H54 (cell line): Measurements from ENCODE around the gene TRAF3.

Experiments used
- DNase-seq: peaks from one replicate; pipeline ENCODE4 v3.0.0; 2011; ENCODE audit warnings: low spot score, mixed read lengths; ENCODE audit not compliant: insufficient read length
- FAIRE-seq: peaks from 3 replicates; lab custom pipeline; 2011; peaks lifted over from hg19 to GRCh38; lab: Jason Lieb, UNC
- POLR2A ChIP-seq: IDR thresholded peaks from 2 replicates; pipeline ENCODE4 v1.6.1; 2011; ENCODE audit warnings: low read depth, mild to moderate bottlenecking, low read length

Gene TRAF3

DNA sequence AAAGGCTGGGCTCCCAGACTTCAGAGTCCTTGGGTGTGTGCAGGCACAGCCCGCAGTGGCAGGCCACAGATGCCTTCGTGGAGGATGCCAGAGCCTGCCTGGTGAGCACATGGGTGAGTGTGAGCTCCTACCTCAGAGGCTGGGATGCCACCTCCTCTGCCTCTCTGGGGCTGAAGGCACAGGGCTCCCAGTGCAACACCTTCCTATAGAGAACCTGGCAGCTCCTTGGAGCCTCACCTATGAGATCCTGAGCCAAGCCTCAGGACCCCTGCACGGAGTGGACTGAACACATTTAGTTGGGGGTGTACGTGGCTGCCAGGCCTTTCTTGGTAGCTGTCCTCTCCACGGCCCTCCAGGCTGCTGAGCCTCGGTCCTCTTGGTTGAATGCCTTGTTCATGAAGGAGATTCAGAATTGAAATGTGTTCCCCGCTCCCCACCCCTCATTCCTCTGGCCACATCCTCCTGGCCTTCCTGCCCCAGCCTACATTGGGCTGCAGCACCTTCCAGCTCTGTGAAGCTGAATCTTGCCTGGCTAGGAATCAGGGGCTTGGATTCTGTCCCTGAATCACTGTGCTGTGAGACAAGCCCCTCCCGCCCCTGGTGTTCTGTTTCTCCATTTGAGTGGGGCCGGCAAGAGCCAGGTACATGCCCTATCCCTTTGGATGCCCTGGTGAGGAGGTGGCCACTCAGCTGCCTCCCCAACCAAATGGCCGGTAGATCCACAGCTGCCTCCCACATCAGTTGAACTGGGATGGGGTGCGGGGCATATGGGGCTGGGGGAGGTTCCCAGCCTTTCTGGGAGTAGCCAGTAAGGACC, 38.7 kb upstream of the TRAF3 start:
- TF ChIP-seq POLR2A = no peak
- no peak for FAIRE-seq

DNA sequence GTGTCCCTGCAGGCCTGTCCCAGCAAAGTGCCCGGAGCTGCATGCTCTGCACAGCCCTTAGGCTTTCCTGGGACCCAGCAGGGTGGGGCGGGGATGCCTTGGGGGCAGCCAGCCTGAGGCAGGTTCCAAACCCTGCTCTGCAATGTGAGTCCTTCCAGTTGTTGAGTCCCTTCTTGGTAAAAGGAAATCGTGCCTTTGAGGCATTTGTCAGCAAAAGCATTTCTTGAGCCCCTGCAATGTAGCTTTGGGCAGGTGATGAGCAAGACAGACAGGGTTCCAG, 38.1 kb upstream of the TRAF3 start:
- no peak for FAIRE-seq
- no peak for DNase-seq
- no peak for TF ChIP-seq POLR2A

More for the DNA sequence above, 38.7 kb upstream of the TRAF3 start:
- no peak for DNase-seq

DNA sequence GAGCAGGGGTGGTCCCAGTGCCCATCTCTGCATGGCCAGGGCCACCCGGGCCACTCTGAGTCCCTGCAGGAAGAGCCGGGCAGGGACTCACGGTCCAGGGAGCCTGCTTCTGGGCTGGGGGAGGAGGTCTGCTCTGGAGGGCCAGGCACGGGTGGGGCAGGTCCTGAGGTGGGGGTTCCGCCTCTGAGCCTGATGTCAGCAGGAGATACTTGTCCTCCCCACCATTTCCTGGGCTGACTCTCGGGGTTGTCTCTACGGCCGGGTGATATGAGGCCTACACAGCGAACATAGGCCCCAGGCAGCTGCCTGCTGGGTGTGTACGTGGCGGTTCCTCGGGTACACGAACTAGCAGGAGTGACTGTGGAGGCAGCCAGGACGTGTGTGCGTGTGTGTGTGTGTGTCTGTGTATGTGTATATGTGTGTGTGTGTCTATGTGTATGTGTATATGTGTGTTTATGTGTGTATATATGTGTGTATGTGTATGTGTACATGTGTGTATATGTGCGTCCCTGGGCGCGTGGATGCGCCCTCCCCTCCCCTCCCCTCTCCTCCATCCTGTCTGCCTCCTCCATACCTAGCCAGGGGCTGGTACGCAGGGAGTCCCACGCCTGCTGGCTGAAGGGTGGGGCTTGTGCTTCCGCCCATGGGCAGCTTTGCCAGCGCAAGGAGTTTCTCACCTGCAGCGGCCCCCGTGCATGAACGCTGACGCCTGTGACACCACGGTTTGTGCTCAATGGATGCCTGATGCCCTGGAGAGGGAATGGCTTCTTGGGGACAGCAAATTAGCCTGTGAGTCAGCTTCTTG, 30.4 kb upstream of the TRAF3 start:
- TF ChIP-seq POLR2A = no peak
- no peak for FAIRE-seq
- no peak for DNase-seq

DNA sequence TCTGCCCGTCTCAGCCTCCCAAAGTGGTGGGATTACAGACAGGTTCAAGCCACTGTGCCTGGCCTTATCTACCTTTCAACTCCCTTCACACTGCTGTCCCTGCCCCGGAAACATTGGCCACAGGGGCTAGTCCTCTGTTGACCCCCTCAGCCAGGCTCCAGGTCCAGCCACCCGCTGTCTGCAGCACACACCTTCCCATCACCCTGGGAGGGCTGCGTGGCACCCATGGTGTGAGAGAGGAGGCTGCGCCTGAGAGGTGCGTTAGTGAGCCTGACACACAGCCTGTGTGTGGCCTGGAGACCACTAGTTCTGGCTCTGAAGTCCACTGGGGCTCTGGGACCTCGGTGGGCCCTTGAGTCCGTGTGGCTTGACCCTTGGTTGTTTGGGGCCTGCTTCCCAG, 28.4 kb upstream of the TRAF3 start:
- DNase-seq = no peak
- no peak for FAIRE-seq
- no peak for TF ChIP-seq POLR2A

DNA sequence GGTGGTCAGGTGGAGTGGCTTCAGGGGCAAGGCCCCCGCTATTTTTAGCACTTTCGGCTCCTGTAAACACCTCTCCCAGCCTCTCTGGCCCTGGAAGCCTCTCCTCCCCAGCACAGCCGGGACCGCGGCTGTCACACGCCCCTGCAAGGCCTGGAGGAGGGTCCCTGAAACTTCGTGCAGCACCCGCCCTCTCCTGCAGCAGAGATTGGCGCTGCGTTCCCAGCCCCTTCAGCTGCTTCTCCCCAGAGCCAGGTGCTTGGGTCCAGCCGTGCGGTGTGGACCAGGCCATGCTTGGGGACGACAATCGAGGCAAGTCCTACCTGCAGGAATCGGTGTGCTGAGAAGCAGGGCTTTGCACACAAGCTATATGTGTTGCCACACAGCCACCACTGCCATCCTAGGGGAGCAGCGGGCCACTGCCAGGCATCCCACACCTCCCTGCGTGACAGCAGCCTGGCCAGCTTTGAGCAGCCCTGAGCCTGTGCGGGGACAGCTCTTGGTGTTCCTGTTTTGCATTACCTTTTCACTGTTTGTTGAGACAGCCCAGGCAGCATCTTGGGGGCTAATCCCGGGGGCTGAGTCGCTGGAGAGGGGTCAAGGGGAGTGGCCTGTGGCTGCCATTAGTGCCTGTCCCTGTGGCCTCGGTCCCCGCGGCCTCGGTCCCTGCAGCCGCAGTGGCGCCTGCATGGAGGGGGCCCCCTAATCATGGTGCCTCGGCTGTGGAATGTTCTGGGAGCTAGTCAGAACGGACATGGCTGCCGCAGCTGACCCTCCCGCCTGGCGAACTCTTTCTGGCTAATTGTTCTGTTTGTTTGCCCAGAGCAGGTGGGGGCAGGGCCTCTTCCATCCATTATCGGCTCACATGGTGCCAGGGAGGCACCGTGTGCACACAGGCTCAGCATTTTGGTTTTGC, 27.6 kb upstream of the TRAF3 start:
- TF ChIP-seq POLR2A = no peak
- FAIRE-seq (no peak), DNase-seq (no peak)

DNA sequence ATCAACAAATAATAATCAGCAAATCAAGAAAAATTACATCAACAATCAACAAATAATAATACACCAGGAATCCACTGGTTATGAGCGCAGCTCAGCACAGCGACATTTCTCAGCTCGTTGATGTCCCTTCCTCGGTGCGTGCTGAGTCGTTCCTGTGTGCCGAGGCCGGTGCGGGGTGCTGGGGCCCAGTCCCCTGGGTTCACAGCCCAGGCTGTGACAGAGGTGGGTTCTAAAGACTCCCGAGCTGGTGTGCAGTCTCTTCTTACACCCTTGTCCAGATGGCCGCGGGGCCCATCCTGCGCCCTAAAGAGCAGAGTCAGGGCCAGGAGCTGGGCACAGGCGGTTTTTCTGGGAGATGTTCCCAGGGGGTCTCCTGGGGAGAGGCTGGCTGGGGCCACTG, 26.9 kb upstream of the TRAF3 start:
- DNase-seq = no peak
- no peak for TF ChIP-seq POLR2A
- no peak for FAIRE-seq

DNA sequence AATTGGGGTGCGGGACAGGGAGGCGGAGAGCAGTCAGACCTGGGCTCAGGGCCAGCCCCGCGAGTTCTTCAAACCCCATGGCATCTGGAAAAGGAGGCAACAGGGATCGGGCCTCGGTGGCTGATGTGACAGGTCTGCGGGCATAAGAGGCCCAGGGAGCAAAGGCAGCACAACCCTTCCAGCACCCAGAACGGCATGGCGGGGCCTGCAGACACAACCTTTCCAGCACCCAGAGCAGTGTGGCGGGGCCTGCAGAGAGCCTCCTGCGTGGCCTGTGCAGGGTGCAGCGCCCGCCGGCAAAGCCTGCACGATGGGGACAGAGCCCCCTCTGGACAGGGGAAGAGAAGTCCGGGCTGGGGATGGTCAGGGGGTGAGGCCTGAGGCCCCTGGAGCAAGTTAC, 26.2 kb upstream of the TRAF3 start:
- no peak for DNase-seq
- TF ChIP-seq POLR2A = no peak
- no peak for FAIRE-seq

DNA sequence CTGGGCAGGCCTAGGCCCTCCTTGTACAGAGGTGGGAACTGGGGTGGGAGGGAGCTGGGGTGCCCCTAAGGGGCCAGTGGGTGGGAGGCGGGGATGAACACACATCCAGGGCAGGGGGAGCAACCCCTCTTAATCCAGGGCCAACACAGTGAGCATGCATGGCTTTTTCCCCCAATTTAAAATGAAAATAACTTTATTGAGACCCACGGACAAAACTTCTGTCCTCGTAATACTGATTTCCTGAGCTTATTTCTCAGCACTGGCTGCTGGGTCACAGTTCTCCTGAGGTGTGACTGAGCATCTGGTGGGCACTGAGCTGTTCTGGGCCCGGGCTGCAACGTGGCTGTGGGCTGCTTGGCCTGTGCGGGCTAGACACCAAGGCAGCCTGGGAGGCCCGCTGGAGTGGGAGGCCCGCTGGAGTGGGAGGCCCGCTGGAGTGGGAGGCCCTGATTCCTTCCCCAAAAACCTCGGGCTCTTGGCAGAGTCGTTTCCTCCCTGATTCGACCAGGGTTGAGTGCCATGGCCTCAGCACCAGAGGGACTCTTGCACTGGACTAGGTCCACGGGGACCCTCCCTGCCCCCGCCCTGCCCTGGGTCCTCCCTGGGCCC, 24.9 kb upstream of the TRAF3 start:
- DNase-seq (no peak), FAIRE-seq (no peak)
- TF ChIP-seq POLR2A = no peak

DNA sequence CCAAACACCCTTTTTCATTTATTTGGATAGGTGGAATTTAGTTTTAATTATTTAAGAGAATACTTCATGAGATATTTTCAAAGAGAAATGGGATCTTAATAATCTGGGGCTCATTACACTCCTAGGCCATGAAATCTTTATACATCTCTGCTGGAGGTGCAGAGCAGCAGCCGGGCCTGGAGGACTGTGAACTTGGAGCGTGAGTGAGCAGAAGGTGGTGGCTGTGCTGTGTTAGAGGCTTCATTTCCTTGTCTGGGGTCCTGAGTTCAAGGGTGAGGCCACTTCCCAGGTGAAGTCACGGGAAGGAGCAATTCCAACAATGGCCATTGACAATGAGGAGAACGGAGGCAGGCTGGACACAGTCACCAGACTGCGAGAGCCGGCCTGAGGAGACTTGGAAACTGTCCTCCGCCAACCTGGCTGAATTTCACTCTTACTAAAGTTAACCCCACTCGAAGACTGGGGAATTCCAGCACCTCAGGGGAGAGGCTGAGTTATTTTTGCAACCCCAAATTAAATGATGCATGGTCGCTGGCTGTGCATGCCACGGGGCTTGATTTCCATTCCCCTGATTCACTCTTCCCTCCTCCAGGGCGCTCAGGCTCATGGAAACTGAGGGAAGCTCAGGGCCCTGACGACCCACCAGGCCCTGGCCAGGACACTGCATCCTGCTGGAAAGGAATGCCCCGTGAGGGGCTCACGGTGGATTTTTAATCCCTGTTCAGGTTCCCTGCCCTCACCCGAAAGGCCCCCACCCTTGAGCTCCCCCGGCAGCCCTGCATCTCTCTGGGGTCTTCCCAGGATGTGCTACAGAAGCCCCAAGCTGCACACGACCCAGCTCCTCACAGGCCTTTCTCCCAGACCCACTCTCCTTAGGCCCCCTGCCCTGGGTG, 22.6 kb upstream of the TRAF3 start:
- no peak for DNase-seq
- no peak for TF ChIP-seq POLR2A
- no peak for FAIRE-seq

DNA sequence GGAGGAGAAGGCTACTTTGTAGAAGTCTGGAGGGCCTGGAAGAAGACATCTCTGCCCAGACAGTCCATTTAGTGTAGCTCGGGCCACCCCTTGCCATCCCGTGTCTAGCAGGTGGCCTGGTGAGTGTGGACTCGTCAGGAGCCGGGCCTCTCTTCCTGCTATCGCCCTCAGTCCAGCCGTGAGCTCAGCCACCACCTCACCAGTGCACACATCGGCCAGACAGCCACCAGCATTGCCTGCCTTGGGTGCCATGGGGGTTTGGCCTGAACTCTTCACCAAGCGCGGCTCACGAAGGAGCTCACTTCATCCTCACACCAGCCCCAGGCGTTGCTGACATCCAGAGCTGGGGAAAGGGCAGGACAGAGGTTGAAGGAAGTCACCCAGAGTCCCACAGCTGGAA, 19.6 kb upstream of the TRAF3 start:
- FAIRE-seq (no peak), DNase-seq (no peak)
- no peak for TF ChIP-seq POLR2A

DNA sequence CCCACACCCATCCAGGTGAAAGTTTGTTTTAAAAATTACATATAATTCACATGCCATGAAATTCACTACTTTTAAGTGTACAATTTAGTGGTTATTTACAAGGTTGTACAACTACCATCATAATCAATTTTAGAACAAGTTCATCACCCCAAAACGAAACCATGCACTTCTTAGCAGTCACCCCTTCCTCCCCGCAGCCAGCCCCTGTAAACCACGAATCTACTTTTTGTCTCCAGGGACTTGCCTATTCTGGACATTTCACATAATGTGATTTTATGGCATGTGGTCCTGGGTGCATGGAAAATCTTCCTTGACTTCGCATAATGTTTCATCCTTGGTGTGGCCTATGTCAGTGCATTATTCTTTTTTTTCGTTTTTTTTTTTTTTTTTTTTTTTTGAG, 19.2 kb upstream of the TRAF3 start:
- DNase-seq (no peak), FAIRE-seq (no peak)
- TF ChIP-seq POLR2A = no peak

DNA sequence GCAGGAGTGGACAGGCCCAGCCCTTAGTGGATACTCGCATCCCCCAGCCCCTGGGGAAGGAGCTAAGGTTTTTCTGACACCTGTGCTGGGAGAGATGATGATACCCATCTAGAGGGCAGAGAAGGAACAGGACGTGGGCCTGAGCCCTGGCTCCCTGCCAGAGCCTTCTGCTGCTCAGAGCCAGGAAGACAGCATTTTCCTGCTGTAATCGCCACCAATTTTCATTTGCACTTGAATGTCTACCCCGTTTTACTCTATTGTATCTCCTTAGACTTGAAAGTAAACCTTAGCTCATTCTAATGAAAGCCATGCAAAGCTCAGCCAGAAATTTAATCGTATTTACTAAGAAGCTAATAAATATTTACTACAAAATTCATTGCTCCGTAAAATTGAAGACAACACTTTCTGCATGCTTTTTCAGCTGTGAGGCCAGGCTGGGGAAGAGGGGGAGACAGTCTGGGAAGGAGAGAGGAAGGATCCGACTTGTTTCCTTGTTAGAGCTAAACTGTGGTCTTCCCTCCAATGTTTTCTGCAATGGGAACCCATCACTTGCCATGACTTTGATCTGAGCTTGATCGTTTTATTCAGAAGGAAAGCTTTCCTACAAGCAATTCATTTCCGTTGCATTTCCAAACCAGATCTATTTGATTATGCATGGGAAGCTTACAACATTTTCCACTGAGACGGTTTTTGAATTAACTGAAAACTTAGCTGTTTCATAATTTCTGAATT, 17.6 kb upstream of the TRAF3 start:
- FAIRE-seq (no peak), DNase-seq (no peak)

More for the DNA sequence above, 17.6 kb upstream of the TRAF3 start:
- TF ChIP-seq POLR2A = no peak
